Lung (tissue), 12 donors: ENCODE data around the gene MAGEA9B. TPM values are rescaled to one million over a fixed set of nuclear protein-coding genes. Genes with fewer than 3 reads are reported as not detected.
"Not testable (repeated sequence)": the region's sequence is repeated elsewhere in the genome, so short reads cannot be mapped to it uniquely, and the experiment has no call there.

ENCODE experiments used
- ATAC-seq: fragments of 200-7000 bp; cut with Tn5 transposase; one replicate; pipeline ENCODE4 v1.9.1; 2020; ENCODE audit warnings: moderate number of reproducible peaks; ENCODE audit not compliant: insufficient read depth, low FRiP score
- DNase-seq, 3 donors: peaks; one replicate each; pipeline ENCODE4 v3.0.0-alpha.2; 2013 to 2017
- H3K27ac ChIP-seq, 2 donors: one replicate each; pipeline ENCODE4 v1.5.1; 2013; ENCODE audit warnings: mild to moderate bottlenecking in 2 of 2, moderate library complexity in 2 of 2, control low read depth in 1 of 2, inconsistent platforms in 1 of 2, low read depth in 1 of 2, low read length in 1 of 2
- H3K27me3 ChIP-seq, 3 donors: one replicate each; pipeline ENCODE4 v1.5.1; 2013; ENCODE audit warnings: low read length in 2 of 3; ENCODE audit not compliant: control insufficient read depth in 3 of 3, insufficient read depth in 3 of 3
- H3K36me3 ChIP-seq, 4 donors: one replicate each; pipeline ENCODE4 v1.5.1; 2013; ENCODE audit warnings: low read length in 4 of 4, mild to moderate bottlenecking in 1 of 4, moderate library complexity in 1 of 4; ENCODE audit not compliant: control insufficient read depth in 4 of 4, insufficient read depth in 4 of 4
- H3K4me1 ChIP-seq, 5 donors: one replicate each; pipeline ENCODE4 v1.5.1; 2013; ENCODE audit warnings: low read length in 5 of 5, mild to moderate bottlenecking in 2 of 5, moderate library complexity in 1 of 5; ENCODE audit not compliant: control insufficient read depth in 5 of 5, insufficient read depth in 5 of 5
- H3K4me3 ChIP-seq: one replicate; pipeline ENCODE4 v1.5.1; 2013; ENCODE audit warnings: mild to moderate bottlenecking, control low read depth, moderate library complexity
- H3K9ac ChIP-seq, 2 donors: one replicate each; pipeline ENCODE4 v1.5.1; 2013; ENCODE audit warnings: low read length in 2 of 2, control low read depth in 1 of 2; ENCODE audit not compliant: insufficient read depth in 1 of 2
- H3K9me3 ChIP-seq, 4 donors: one replicate each; pipeline ENCODE4 v1.5.1; 2013; ENCODE audit warnings: low read length in 3 of 4, mild to moderate bottlenecking in 1 of 4, moderate library complexity in 1 of 4; ENCODE audit not compliant: control insufficient read depth in 4 of 4, insufficient read depth in 3 of 4
- CTCF ChIP-seq: IDR thresholded peaks from 2 replicates; pipeline ENCODE4 v1.5.1; 2012; ENCODE audit warnings: mild to moderate bottlenecking; ENCODE audit errors: control extremely low read depth, extremely low read depth
- WGBS, 2 donors: extraction: QIAGEN DNeasy Blood & Tissue Kit; methylation state at CpG; one replicate each; pipeline ENCODE4 v1.1.7; 2013; 5-methylcytosine and 5-hydroxymethylcytosine counted together
- polyA plus RNA-seq, 2 donors: library from polyadenylated mRNA; stranded (reverse); fragments of 200-250 nt; gene quantifications; one replicate each; pipeline ENCODE4 v1.2.1, GENCODE V29; 2013
- total RNA-seq, 2 donors: library from RNA; depleted of rRNA in 1 of 2; stranded (reverse); fragments of >200 nt in 1 of 2; gene quantifications; one replicate each; pipeline ENCODE4 v1.2.1, GENCODE V29; 2014 to 2021
- donor health status: control.
- donor health status: control.
- donor health status: Bipolar disorder and iron deficiency.
- donor health status: healthy.
- donor health status: DM: yes; HTN: yes; CAD: no.

The MAGEA9B gene
- total and polyA plus RNA-seq, 4 donors, result not detected

DNA sequence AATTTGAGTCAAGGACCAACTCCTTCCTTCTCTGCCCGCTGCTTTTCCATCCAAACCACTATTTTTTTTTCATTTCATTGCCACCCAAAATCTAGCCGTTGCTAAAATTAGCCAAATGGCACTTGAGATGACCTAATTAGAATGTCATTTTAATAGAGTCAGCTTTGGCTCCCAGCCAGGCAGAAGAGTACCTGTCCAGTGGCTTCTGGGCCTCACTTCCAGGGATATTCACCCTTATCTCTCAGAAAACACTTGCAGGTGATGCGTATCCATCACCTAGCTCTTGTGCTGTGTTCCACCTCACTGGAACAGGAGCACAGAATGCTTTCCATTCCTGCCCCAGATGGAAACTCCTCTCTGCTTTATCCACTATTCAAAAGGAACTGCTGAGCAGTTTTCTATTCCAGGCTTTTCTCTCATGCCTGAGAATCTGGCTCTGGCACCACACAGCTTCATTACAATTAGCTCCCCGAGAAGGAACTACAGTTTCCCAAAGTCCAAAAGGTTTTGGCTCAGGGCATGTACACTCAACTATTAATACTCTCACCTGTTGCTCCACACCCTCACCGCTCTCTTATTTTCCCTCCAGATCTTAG, 18.5 kb downstream of the MAGEA9B start:
- no peaks in the 10 kb centered on the region for H3K36me3 ChIP-seq
- H3K27me3 ChIP-seq, result peaks cover 0 to 3% (median 2%) of the 10 kb centered on the region in 3 donors
- WGBS, 2 donors, result 70% methylated on average over 5 of the region's 5 CpGs; no CpG with 5 or more reads in 1 of the 2 donors
- no peaks in the 10 kb centered on the region for H3K9me3 ChIP-seq
- H3K9ac ChIP-seq, result no peak overlapping the region
- no peak overlapping the region for H3K27ac ChIP-seq
- no peak overlapping the region for H3K4me3 ChIP-seq
- no peak for TF ChIP-seq CTCF
- H3K4me1 ChIP-seq, result no peaks in the 10 kb centered on the region
- ATAC-seq (no peak), DNase-seq (no peak)

- Histone ChIP-seq H3K9ac (no peak overlapping the region), H3K4me3 (no peak overlapping the region), H3K9me3 (no peaks in the 10 kb centered on the region), H3K36me3 (no peaks in the 10 kb centered on the region), H3K4me1 (no peaks in the 10 kb centered on the region), H3K27me3 (peaks cover 0 to 3% (median 2%) of the 10 kb centered on the region in 3 donors), H3K27ac (no peak overlapping the region)
- TF ChIP-seq CTCF, result no peak
- DNase-seq, result no peak
- WGBS, 2 donors, result 77% methylated on average over 7 of the region's 7 CpGs; no CpG with 5 or more reads in 1 of the 2 donors
- ATAC-seq, result no peak
Observed at GRCh38 chrX:149567621-149568417, 19.4 kb downstream of the MAGEA9B start.

- no peak overlapping the region for H3K4me3 ChIP-seq
- no peak for DNase-seq
- peaks cover 0 to 3% (median 0%) of the 10 kb centered on the region in 3 donors for H3K27me3 ChIP-seq
- no peak overlapping the region for H3K9ac ChIP-seq
- TF ChIP-seq CTCF, result no peak
- ATAC-seq, result no peak
- H3K36me3 ChIP-seq, result no peaks in the 10 kb centered on the region
- H3K4me1 ChIP-seq, result no peaks in the 10 kb centered on the region
- no peak overlapping the region for H3K27ac ChIP-seq
- no peaks in the 10 kb centered on the region for H3K9me3 ChIP-seq
- 86% methylated on average over 4 of the region's 4 CpGs; no CpG with 5 or more reads in 1 of the 2 donors for WGBS, 2 donors
Observed at GRCh38 chrX:149563359-149563758, 23.9 kb downstream of the MAGEA9B start.

DNA sequence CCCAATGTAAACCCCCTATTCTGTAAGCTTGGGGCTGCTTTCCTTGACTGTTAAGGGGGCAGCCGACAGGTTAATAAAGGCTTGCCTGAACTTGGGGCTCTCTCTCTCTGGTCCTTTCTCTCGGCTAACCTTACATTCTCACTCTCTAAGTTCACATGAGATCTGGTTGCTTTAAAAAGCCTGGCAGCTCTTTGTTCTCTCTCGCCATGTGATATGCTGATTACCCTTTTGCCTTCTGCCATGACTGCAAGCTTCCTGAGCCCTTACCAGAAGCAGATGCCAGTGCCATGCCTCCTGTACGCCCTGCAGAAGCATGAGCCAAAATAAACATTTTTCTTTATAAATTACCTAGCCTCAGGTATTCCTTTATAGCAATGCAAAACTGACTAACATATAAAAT, 32.0 kb downstream of the MAGEA9B start:
- not testable (repeated sequence) for H3K36me3 ChIP-seq, H3K27ac ChIP-seq, H3K27me3 ChIP-seq, H3K9me3 ChIP-seq, H3K4me3 ChIP-seq, H3K4me1 ChIP-seq, DNase-seq, H3K9ac ChIP-seq, ATAC-seq
- no CpG with 5 or more reads among the region's 4 CpGs for WGBS, 2 donors

DNA sequence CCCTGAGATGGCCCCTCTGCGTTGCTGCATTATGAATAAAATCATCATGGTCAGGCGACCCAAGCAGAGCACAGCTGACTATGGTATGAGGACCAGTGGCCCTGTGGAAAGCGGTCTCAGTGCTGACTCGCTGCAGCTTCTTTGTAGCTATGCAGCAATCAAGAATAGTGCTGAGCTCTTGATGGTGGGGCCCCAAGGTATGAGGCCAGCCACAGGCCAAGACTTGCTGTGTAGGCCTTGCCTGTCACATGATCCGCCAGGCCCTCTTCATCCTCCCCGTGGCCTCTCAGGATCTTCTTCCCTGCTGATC, 35.4 kb downstream of the MAGEA9B start:
- H3K9ac ChIP-seq, H3K36me3 ChIP-seq, H3K27ac ChIP-seq, ATAC-seq, H3K4me3 ChIP-seq, H3K9me3 ChIP-seq, DNase-seq, H3K4me1 ChIP-seq, H3K27me3 ChIP-seq: not testable (repeated sequence)
- 87% methylated on average over 2 of the region's 6 CpGs; no CpG with 5 or more reads in 1 of the 2 donors for WGBS, 2 donors
